ENCODE results near the gene TSPAN18.
A peak's percentile ranks its signal among the peaks of the same experiment; 100 is the strongest.

The TSPAN18 gene

GRCh38 chr11:44752713-44753112 is 26.0 kb downstream of the TSPAN18 start:
- TF ChIP-seq POLR2A (IDR thresholded peaks at IDR 0.05; ENCODE audit: low read depth, low read length) (no peak), TAF1 (IDR thresholded peaks at IDR 0.05; ENCODE audit: borderline replicate concordance, low read depth, low read length) (no peak), POLR2AphosphoS5 (IDR thresholded peaks at IDR 0.05; ENCODE audit: low read depth, low read length) (no peak)
- FAIRE-seq, result no peak

GRCh38 chr11:44753961-44754645 is 27.3 kb downstream of the TSPAN18 start:
- DNase-seq (ENCODE audit: insufficient read length) (no peak), FAIRE-seq (no peak)
- TF ChIP-seq POLR2A (IDR thresholded peaks at IDR 0.05; ENCODE audit: low read depth, low read length) (no peak), POLR2AphosphoS5 (IDR thresholded peaks at IDR 0.05; ENCODE audit: low read depth, low read length) (no peak), TAF1 (IDR thresholded peaks at IDR 0.05; ENCODE audit: borderline replicate concordance, low read depth, low read length) (no peak)

More at GRCh38 chr11:44752713-44753112, 26.0 kb downstream of the TSPAN18 start:
- DNase-seq (ENCODE audit: insufficient read length), result no peak

- TF ChIP-seq POLR2AphosphoS5 (IDR thresholded peaks at IDR 0.05; ENCODE audit: low read depth, low read length) (no peak), POLR2A (IDR thresholded peaks at IDR 0.05; ENCODE audit: low read depth, low read length) (no peak)
- no peak for DNase-seq (ENCODE audit: insufficient read length)
- FAIRE-seq, result no peak
These were observed 28.3 kb downstream of the TSPAN18 start for GRCh38 chr11:44754876-44755555.

GRCh38 chr11:44755556-44756523 is 29.1 kb downstream of the TSPAN18 start:
- no peak for DNase-seq (ENCODE audit: insufficient read length)
- FAIRE-seq, result no peak
- TF ChIP-seq TAF1 (IDR thresholded peaks at IDR 0.05; ENCODE audit: borderline replicate concordance, low read depth, low read length) (no peak), POLR2A (IDR thresholded peaks at IDR 0.05; ENCODE audit: low read depth, low read length) (no peak), POLR2AphosphoS5 (IDR thresholded peaks at IDR 0.05; ENCODE audit: low read depth, low read length) (no peak)

- TF ChIP-seq TAF1 (IDR thresholded peaks at IDR 0.05; ENCODE audit: borderline replicate concordance, low read depth, low read length) (no peak), POLR2AphosphoS5 (IDR thresholded peaks at IDR 0.05; ENCODE audit: low read depth, low read length) (no peak), POLR2A (IDR thresholded peaks at IDR 0.05; ENCODE audit: low read depth, low read length) (no peak)
- DNase-seq (ENCODE audit: insufficient read length) (no peak), FAIRE-seq (no peak)
These were observed 32.2 kb downstream of the TSPAN18 start for GRCh38 chr11:44758983-44759382.

- TF ChIP-seq POLR2A (IDR thresholded peaks at IDR 0.05; ENCODE audit: low read depth, low read length) (no peak), TAF1 (IDR thresholded peaks at IDR 0.05; ENCODE audit: borderline replicate concordance, low read depth, low read length) (no peak), POLR2AphosphoS5 (IDR thresholded peaks at IDR 0.05; ENCODE audit: low read depth, low read length) (no peak)
- no peak for DNase-seq (ENCODE audit: insufficient read length)
- FAIRE-seq, result no peak
These were observed 33.1 kb downstream of the TSPAN18 start for GRCh38 chr11:44759743-44760476.

- FAIRE-seq (no peak), DNase-seq (ENCODE audit: insufficient read length) (no peak)
- TF ChIP-seq POLR2AphosphoS5 (IDR thresholded peaks at IDR 0.05; ENCODE audit: low read depth, low read length) (no peak), TAF1 (IDR thresholded peaks at IDR 0.05; ENCODE audit: borderline replicate concordance, low read depth, low read length) (no peak), POLR2A (IDR thresholded peaks at IDR 0.05; ENCODE audit: low read depth, low read length) (no peak)
These were observed 33.7 kb downstream of the TSPAN18 start for GRCh38 chr11:44760477-44760872.

- peak; percentile 71 for FAIRE-seq
- no peak for DNase-seq (ENCODE audit: insufficient read length)
These were observed 34.3 kb downstream of the TSPAN18 start for GRCh38 chr11:44760917-44761550.

GRCh38 chr11:44761551-44761961 is 34.8 kb downstream of the TSPAN18 start:
- DNase-seq (ENCODE audit: insufficient read length) (no peak), FAIRE-seq (no peak)
- TF ChIP-seq POLR2A (IDR thresholded peaks at IDR 0.05; ENCODE audit: low read depth, low read length) (no peak), TAF1 (IDR thresholded peaks at IDR 0.05; ENCODE audit: borderline replicate concordance, low read depth, low read length) (no peak), POLR2AphosphoS5 (IDR thresholded peaks at IDR 0.05; ENCODE audit: low read depth, low read length) (no peak)

More at GRCh38 chr11:44760917-44761550, 34.3 kb downstream of the TSPAN18 start:
- no peak for TF ChIP-seq POLR2A (IDR thresholded peaks at IDR 0.05; ENCODE audit: low read depth, low read length)
- TF ChIP-seq TAF1 (IDR thresholded peaks at IDR 0.05; ENCODE audit: borderline replicate concordance, low read depth, low read length), result no peak
- TF ChIP-seq POLR2AphosphoS5 (IDR thresholded peaks at IDR 0.05; ENCODE audit: low read depth, low read length), result no peak

- no peak for FAIRE-seq
- TF ChIP-seq TAF1 (IDR thresholded peaks at IDR 0.05; ENCODE audit: borderline replicate concordance, low read depth, low read length) (no peak), POLR2A (IDR thresholded peaks at IDR 0.05; ENCODE audit: low read depth, low read length) (no peak), POLR2AphosphoS5 (IDR thresholded peaks at IDR 0.05; ENCODE audit: low read depth, low read length) (no peak)
- DNase-seq (ENCODE audit: insufficient read length), result no peak
These were observed 36.5 kb downstream of the TSPAN18 start for GRCh38 chr11:44763121-44763820.
